ENCODE results near the gene NLK. TPM values are rescaled to one million over a fixed set of nuclear protein-coding genes. Genes with fewer than 3 reads are reported as not detected.

The NLK gene
- total RNA-seq, 1 experiment from 2014 or later = 12.8 TPM

- TF ChIP-seq ZBTB33 (IDR thresholded peaks at IDR 0.05; ENCODE audit: extremely low read depth, insufficient replicate concordance, low read length) = no peak
- TF ChIP-seq ELF1 (IDR thresholded peaks at IDR 0.05; ENCODE audit: borderline replicate concordance, low read depth) = no peak
- Histone ChIP-seq H3K36me3 (ENCODE audit: control insufficient read depth in 1 of 2, insufficient read depth in 2 of 2, low read length in 2 of 2) (no peaks in the 10 kb centered on the region), H3K9me3 (ENCODE audit: control insufficient read depth in 1 of 2, insufficient read depth in 1 of 2, low read depth in 1 of 2, low read length in 2 of 2) (no peaks in the 10 kb centered on the region), H3K27me3 (ENCODE audit: insufficient read depth, low read length) (no peaks in the 10 kb centered on the region), H3K9ac (ENCODE audit: low read length) (no peak overlapping the region), H4K20me1 (ENCODE audit: insufficient read depth) (peaks cover 14% of the 10 kb centered on the region; the same call in 1 of the 2 replicates), H3K4me2 (ENCODE audit: low read length) (no peak overlapping the region), H3K79me2 (ENCODE audit: insufficient read depth, low read length) (peaks cover 77% of the 10 kb centered on the region), H2AFZ (ENCODE audit: low read depth, low read length, poor library complexity, severe bottlenecking) (no peak overlapping the region), H3K4me1 (ENCODE audit: control insufficient read depth in 1 of 2, insufficient read depth in 2 of 2, low read length in 2 of 2) (peaks cover 4 to 14% of the 10 kb centered on the region in 2 experiments; a peak in 2 of 4 replicates), H3K4me3 (replicated peaks in 1 of 2; ENCODE audit: low read depth in 1 of 2, low read length in 2 of 2) (no peak overlapping the region), H3K27ac (ENCODE audit: low read depth, low read length) (no peak overlapping the region), H3K9me2 (ENCODE audit: insufficient read depth) (no peaks in the 10 kb centered on the region)
- ChIA-PET POLR2A (no interaction called here), RAD21 (ENCODE audit: low non-redundant PET in 1 of 2, low total read pairs in 2 of 2, uncharacterized antibody in 2 of 2, unreplicated experiment in 2 of 2) (no interaction called here), CTCF (no interaction called here)
- DNase-seq (ENCODE audit: low read depth, low spot score) (no peak), ATAC-seq (no peak)
- BruUV-seq (replicated peaks) = no TSS peak
- intact Hi-C loops (cut with micrococcal nuclease) = no loop called here
Measured at GRCh38 chr17:28045304-28045703, 2.8 kb downstream of the NLK start.

GRCh38 chr17:28046034-28046825 is 3.8 kb downstream of the NLK start:
- no TSS peak for BruUV-seq (replicated peaks)
- intact Hi-C loops (cut with micrococcal nuclease) = no loop called here
- Histone ChIP-seq H3K27me3 (ENCODE audit: insufficient read depth, low read length) (no peaks in the 10 kb centered on the region), H2AFZ (ENCODE audit: low read depth, low read length, poor library complexity, severe bottlenecking) (no peak overlapping the region), H3K4me2 (ENCODE audit: low read length) (no peak overlapping the region), H3K9me2 (ENCODE audit: insufficient read depth) (no peaks in the 10 kb centered on the region), H3K4me1 (ENCODE audit: control insufficient read depth in 1 of 2, insufficient read depth in 2 of 2, low read length in 2 of 2) (peaks cover 4 to 10% of the 10 kb centered on the region in 2 experiments; a peak in 2 of 4 replicates), H3K9me3 (ENCODE audit: control insufficient read depth in 1 of 2, insufficient read depth in 1 of 2, low read depth in 1 of 2, low read length in 2 of 2) (no peaks in the 10 kb centered on the region), H3K4me3 (replicated peaks in 1 of 2; ENCODE audit: low read depth in 1 of 2, low read length in 2 of 2) (no peak overlapping the region), H3K27ac (ENCODE audit: low read depth, low read length) (no peak overlapping the region), H4K20me1 (ENCODE audit: insufficient read depth) (peaks cover 14% of the 10 kb centered on the region; the same call in 1 of the 2 replicates), H3K9ac (ENCODE audit: low read length) (no peak overlapping the region), H3K36me3 (ENCODE audit: control insufficient read depth in 1 of 2, insufficient read depth in 2 of 2, low read length in 2 of 2) (no peaks in the 10 kb centered on the region), H3K79me2 (ENCODE audit: insufficient read depth, low read length) (peaks cover 84% of the 10 kb centered on the region)
- RAD21 ChIA-PET (ENCODE audit: low non-redundant PET in 1 of 2, low total read pairs in 2 of 2, uncharacterized antibody in 2 of 2, unreplicated experiment in 2 of 2) = no interaction called here
- CTCF ChIA-PET = no interaction called here
- DNase-seq (ENCODE audit: low read depth, low spot score) (no peak), ATAC-seq (no peak)
- POLR2A ChIA-PET = no interaction called here
- TF ChIP-seq RAD21 (IDR thresholded peaks at IDR 0.05; ENCODE audit: low read depth) = no peak
- TF ChIP-seq EZH2phosphoT487 (IDR thresholded peaks at IDR 0.05; ENCODE audit: borderline replicate concordance) = no peak
- TF ChIP-seq ZFX (IDR thresholded peaks at IDR 0.05) = no peak
- no peak for TF ChIP-seq EZH2 (IDR thresholded peaks at IDR 0.05)
- no peak for TF ChIP-seq FOSL1 (IDR thresholded peaks at IDR 0.05; ENCODE audit: low read depth)
- TF ChIP-seq CBX3 (IDR thresholded peaks at IDR 0.05; ENCODE audit: low read depth) = no peak
- TF ChIP-seq ZBTB33 (IDR thresholded peaks at IDR 0.05; ENCODE audit: extremely low read depth, insufficient replicate concordance, low read length) = no peak
- no peak for TF ChIP-seq POLR2AphosphoS5 (IDR thresholded peaks at IDR 0.05; ENCODE audit: low read depth, low read length)
- TF ChIP-seq ZNF274 (IDR thresholded peaks at IDR 0.05; ENCODE audit: low read depth, low read length) = no peak
- TF ChIP-seq REST (IDR thresholded peaks at IDR 0.05; ENCODE audit: low read depth) = no peak

Measured in HCT116 (cell line).